SIG-M5 (cell line): ENCODE results near the gene WDR4.
"Not testable (repeated sequence)": the region's sequence is repeated elsewhere in the genome, so short reads cannot be mapped to it uniquely, and the experiment has no call there.

Experiments used
- DNase-seq: peaks from one replicate; lab custom pipeline; 2025; lab: John Stamatoyannopoulos, UW

The WDR4 gene

DNA sequence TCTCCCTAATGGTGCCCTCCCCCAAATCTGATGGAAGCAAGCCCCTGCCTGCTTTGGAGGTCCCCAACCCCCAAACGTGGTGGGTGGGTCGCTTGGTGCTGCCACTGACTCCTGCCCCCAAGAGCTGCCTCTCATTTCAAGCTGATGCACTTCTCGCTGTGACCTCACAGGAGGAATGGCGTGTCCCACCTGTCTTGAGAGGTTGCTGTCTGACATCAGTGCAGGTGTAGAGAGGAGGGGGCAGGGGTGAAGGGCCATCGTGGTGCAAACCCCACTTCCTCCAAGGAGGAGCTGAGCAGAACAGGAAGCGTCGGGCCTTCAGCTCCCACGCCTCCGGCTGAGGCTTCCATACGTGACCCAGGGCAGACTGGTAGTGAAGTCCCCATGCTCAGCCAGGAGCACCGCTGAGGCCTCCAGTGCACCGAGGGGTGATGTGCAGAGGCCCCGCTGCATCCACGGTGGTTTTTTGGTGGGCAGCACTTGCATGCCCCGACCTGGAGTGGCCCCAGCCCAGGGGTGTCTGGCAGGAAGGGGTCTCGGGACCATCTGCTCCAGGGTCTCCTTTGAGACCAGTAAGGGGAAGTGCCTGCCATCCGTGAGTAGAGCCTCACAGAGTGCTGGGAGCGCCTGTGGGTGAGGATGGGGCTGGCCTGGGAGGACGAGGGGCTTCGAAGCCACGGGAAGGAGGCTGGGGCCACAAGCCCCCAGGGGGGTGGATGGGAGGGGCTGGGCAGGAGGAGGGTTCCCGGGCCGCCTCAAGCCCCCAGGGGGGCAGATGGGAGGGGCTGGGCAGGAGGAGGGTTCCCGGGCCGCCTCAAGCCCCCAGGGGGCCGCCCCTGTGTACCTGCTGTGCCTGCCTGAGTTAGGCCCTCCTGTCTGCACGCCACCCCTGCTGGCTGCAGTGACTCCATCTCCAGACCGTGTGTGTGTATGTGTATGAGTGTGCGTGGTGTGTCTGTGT, 39.8 kb downstream of the WDR4 start:
- DNase-seq, result no peak

- DNase-seq, result not testable (repeated sequence)
Measured at GRCh38 chr21:42838212-42838690, 41.1 kb downstream of the WDR4 start.

DNA sequence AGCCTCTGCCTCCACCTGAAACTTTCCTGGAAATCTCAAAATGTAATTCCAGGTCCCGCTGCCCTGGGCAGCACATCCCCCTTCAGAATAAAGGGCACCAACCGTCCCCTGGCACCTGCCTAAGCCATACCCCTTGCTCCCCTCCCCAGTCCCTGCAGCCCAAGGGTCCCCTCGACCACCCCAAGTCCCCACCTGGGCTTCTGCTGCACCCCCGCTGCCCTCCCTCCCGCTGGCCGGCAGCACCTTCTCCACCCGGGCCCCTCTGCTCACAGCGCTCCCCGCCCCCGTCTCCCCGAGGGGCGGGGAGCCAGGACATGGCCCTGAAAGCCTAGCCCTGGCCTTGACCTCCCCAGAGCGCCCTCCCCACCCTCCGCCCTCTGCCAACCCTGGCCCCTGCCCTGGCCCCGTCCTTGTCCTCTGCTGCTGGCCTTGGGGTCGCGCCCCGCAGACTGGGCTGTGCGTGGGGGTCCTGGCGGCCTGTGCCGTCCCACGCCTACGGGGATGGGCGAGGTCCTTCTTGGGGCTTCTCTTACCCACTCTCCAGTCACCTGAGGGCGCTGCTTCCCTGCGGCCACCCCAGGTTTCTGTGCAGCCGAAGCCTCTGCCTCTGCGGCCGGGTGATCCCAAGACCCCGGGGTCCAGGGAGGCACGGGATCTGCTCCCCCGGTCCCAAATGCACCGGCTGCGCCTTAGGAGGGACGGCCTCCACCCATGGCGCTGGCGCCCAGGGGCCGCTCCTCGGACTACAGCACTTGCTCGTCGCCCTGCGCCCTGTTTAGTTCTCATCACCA, 41.7 kb downstream of the WDR4 start:
- DNase-seq, result no peak

- DNase-seq, result no peak
Measured at GRCh38 chr21:42836767-42837301, 42.5 kb downstream of the WDR4 start.

DNA sequence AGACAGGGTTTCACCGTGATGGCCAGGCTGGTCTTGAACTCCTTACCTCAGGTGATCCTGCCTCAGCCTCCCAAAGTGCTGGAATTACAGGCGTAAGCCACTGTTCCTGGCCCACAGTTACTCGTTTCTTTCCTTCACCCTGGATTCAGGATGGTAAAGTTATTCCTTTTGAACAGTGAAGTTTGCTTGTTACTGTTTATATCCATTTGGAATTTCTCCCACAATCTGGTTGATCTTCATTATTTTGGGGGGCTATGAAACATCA, 43.0 kb downstream of the WDR4 start:
- DNase-seq, result no peak

DNA sequence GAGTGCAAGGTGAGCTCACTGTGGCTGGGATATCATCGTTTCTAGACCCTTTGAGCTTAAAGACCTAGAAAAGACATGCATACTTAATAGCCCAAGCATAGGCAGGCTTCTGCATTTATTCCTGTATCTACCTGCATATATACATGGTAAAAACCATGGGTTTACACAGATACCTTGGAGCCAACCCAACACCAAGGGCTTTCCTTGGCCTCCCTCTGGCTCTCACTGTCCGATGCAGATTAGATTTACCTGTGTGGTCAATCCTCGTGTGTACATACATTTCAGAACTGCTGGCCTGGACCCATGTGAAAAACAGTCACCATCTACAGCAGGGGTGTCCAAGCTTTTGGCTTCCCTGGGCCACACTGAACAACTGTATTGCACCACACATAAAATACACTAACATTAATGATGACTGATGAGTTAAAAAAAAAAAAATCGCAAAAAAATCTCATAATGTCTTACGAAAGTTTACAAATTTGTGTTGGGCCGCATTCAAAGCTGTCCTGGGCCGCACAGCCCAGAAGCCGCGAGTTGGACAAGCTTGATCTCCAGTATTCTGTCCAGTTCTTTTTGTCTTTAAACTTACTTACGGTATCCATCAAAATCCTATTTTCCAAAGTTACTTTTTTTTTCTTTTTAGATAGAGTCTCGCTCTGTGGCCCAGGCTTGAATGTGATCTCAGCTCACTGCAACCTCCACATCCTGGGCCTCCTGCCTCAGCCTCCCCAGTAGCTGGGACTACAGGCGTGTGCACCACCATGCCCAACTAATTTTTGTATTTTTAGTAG, 43.5 kb downstream of the WDR4 start:
- no peak for DNase-seq

GRCh38 chr21:42835211-42835610, 44.1 kb downstream of the WDR4 start:
- no peak for DNase-seq

DNA sequence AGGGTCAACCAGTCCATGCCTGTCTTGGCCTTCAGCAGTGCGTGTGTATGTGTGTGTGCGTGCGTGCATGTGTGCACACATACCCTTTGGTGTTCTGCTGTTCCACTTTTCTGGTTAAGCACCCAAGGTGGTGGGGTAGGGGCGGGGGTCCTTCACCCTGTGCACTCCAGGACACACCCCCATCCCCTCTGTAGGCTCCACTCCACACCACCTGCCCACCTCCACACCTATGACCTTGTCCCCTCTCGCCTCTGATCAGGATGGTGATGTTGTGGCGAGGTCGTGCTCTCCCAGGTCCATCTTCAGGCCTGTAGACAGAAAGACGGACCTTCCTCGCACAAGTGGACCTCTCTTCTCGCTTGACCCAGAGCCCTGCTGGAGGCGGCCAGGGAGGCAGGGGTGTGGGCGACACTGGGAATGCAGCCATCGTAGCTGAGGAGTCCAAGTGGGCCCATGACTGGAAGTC, 44.6 kb downstream of the WDR4 start:
- no peak for DNase-seq

- no peak for DNase-seq
Measured at GRCh38 chr21:42833859-42834725, 45.2 kb downstream of the WDR4 start.

DNA sequence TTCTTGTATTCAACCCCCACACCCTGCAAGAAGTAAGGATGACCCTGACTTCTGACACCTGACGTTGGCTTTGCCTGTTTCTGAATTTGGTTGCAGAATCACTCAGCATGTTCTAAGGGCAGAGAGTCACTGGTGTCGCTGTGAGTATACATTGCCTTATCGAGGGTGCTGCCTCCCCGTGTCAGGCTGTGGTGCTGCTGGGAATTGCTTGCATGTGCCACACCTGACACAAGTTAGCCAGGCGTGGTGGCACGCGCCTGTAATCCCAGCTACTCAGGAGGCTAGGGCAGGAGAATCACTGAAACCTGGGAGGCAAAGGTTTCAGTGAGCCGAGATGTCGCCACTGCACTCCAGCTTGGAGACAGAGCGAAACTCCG, 45.9 kb downstream of the WDR4 start:
- DNase-seq, result no peak

DNA sequence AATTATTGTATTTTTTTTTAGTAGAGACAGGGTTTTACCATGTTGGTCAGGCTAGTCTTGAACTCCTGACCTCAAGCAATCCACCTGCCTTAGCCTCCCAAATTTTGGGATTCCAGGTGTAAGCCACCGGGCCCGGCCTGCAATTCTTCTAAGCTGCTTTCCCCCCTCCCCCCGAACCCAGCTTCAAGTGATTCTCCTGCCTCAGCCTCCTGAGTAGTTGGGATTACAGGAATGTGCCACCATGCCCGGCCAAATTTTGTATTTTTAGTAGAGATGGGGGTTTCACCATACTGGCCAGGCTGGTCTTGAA, 47.1 kb downstream of the WDR4 start:
- DNase-seq, result not testable (repeated sequence)

DNA sequence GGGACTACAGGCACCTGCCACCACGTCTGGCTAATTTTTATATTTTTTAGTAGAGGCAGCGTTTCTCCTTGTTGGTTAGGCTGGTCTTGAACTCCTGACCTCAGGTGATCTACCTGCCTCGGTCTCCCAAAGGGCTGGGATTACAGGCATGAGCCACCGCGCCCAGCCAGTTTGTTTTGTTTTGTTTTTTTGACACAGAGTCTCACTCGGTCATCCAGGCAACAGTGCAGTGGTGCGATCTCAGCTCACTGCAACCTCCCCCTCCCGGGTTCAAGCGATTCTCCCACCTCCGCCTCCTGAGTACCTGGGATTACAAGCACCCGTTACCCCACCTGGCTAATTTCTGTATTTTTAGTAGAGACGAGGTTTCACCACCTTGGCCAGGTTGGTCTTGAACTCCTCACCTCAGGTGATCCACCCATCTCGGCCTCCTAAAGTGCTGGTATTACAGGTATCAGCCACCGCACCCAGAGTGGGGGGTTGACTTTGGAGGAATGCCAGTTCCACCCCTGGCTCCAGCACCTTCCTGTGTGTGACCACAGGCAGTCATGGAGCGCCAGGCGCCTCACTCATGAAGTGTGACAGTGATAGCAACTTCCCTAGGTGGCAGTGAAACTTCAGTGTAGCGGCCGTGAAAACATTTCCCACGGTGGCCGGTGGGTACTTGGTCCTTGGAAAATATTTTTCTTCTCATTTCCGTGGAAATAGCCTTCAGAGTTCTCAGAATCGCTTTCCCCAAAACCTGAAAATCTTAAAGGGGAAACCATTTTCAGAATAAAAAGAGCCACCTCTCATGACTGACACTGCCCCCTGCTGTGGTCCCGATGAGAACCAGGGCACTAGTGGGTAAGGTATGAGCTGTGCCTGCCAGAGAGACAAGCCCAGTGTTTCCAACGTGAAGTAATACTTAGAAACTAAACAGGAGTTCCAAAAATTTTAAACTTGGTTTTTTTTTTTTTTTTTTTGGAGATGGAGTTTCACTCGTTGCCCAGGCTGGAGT, 48.6 kb downstream of the WDR4 start:
- no peak for DNase-seq

GRCh38 chr21:42829954-42830353, 49.4 kb downstream of the WDR4 start:
- DNase-seq, result no peak

DNA sequence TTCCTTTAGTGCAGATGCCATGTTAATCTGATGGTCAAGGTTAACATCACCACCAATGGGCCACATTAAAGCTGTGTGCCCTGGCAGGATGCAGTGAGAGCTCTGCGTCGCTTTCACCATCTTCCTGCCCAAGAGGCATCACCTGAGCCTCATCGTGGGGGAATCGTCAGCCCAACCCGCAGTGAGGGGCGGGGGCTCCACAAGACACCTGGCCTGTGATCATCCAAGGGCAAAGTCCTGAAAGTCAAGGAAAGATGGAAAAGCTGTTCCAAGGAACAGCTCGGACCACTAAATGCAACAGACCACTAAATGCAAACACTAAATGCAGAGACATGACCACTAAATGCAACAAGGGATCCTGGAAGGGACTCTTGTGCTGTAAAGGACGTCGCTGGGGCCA, 49.9 kb downstream of the WDR4 start:
- DNase-seq, result no peak

GRCh38 chr21:42827588-42827987, 51.8 kb downstream of the WDR4 start:
- no peak for DNase-seq

- no peak for DNase-seq
Measured at GRCh38 chr21:42820616-42821465, 58.5 kb downstream of the WDR4 start.

- no peak for DNase-seq
Measured at GRCh38 chr21:42819861-42820615, 59.3 kb downstream of the WDR4 start.

GRCh38 chr21:42818328-42818749, 61.0 kb downstream of the WDR4 start:
- DNase-seq, result no peak
